GM23338 (cell line): ENCODE data around the gene ABHD5. TPM values are rescaled to one million over a fixed set of nuclear protein-coding genes. Genes with fewer than 3 reads are reported as not detected.

Experiments
- ATAC-seq: fragments of 200-7000 bp; cut with Tn5 transposase; 3 replicates; pipeline ENCODE4 v1.9.1; 2020
- DNase-seq: peaks from one replicate; pipeline ENCODE4 v3.0.0-alpha.2; 2015; ENCODE audit warnings: low spot score
- H2AFZ ChIP-seq: fragments of 200-600 bp; sonication (generic); 2 replicates; pipeline ENCODE4 v1.8.0; 2016; ENCODE audit warnings: antibody characterized with exemption, mild to moderate bottlenecking, moderate library complexity
- H3F3A ChIP-seq: fragments of 200-600 bp; sonication (generic); replicated peaks from 2 replicates; pipeline ENCODE4 v1.8.0; 2017; ENCODE audit warnings: antibody characterized with exemption, mixed run types, low read depth
- H3K27ac ChIP-seq: fragments of 200-600 bp; sonication (generic); 2 replicates; pipeline ENCODE4 v1.6.1; 2016; ENCODE audit warnings: low read depth
- H3K27me3 ChIP-seq: fragments of 200-600 bp; sonication (generic); 2 replicates; pipeline ENCODE4 v1.8.0; 2016; ENCODE audit warnings: mild to moderate bottlenecking, mixed run types, moderate library complexity; ENCODE audit not compliant: insufficient read depth
- H3K36me3 ChIP-seq: fragments of 200-600 bp; sonication (generic); 2 replicates; pipeline ENCODE4 v1.8.0; 2016; ENCODE audit warnings: mild to moderate bottlenecking; ENCODE audit not compliant: insufficient read depth
- H3K4me1 ChIP-seq: fragments of 200-600 bp; sonication (generic); 2 replicates; pipeline ENCODE4 v1.8.0; 2016; ENCODE audit warnings: mild to moderate bottlenecking, moderate library complexity; ENCODE audit not compliant: insufficient read depth
- H3K4me2 ChIP-seq: fragments of 200-600 bp; sonication (generic); 2 replicates; pipeline ENCODE4 v1.7.1; 2017; ENCODE audit warnings: mixed run types
- H3K4me3 ChIP-seq: fragments of 200-600 bp; sonication (generic); 2 replicates; pipeline ENCODE4 v1.6.1; 2016; ENCODE audit warnings: mixed run types
- H3K79me2 ChIP-seq: fragments of 200-600 bp; sonication (generic); replicated peaks from 2 replicates; pipeline ENCODE4 v1.8.0; 2017; ENCODE audit warnings: mild to moderate bottlenecking; ENCODE audit not compliant: insufficient read depth
- H3K9me2 ChIP-seq: fragments of 200-600 bp; sonication (generic); 2 replicates; pipeline ENCODE4 v1.8.0; 2017; ENCODE audit not compliant: insufficient read depth
- H4K20me1 ChIP-seq: fragments of 200-600 bp; sonication (generic); replicated peaks from 2 replicates; pipeline ENCODE4 v1.8.0; 2017; ENCODE audit warnings: mild to moderate bottlenecking; ENCODE audit not compliant: insufficient read depth
- H3K27ac Mint-ChIP-seq: 2 replicates; pipeline ENCODE4 v1.8.0; 2020; ENCODE audit warnings: inconsistent platforms, mild to moderate bottlenecking, moderate library complexity, mixed read lengths
- H3K27me3 Mint-ChIP-seq: 3 replicates; pipeline ENCODE4 v1.8.0; 2022; ENCODE audit warnings: low read depth, mild to moderate bottlenecking, moderate library complexity, mixed read lengths, inconsistent platforms; ENCODE audit not compliant: insufficient read depth, poor library complexity
- H3K36me3 Mint-ChIP-seq: 3 replicates; pipeline ENCODE4 v1.8.0; 2021; ENCODE audit warnings: low read depth, mild to moderate bottlenecking, inconsistent platforms, moderate library complexity, mixed read lengths
- H3K4me1 Mint-ChIP-seq: 3 replicates; pipeline ENCODE4 v1.8.0; 2020; ENCODE audit warnings: mild to moderate bottlenecking, inconsistent platforms, mixed read lengths
- H3K4me3 Mint-ChIP-seq: 3 replicates; pipeline ENCODE4 v1.8.0; 2021; ENCODE audit warnings: moderate library complexity, mild to moderate bottlenecking, inconsistent platforms, mixed read lengths
- H3K9me3 Mint-ChIP-seq: 3 replicates; pipeline ENCODE4 v1.8.0; 2020; ENCODE audit warnings: moderate library complexity, mild to moderate bottlenecking, inconsistent platforms, mixed read lengths
- CREB1 ChIP-seq: fragments of 250-450 bp; sonication (Bioruptor Pico); IDR thresholded peaks from 2 replicates; pipeline ENCODE4 v1.5.0; 2020; ENCODE audit warnings: low read depth, mild to moderate bottlenecking, moderate library complexity
- CTCF ChIP-seq, 2 experiments: fragments of 200-600 bp in 1 of 2; sonication (generic) in 1 of 2; conservative IDR thresholded peaks; 2 replicates each; pipeline versions ENCODE4 v1.5.1 to v1.6.1; 2016 to 2017; ENCODE audit warnings: antibody characterized with exemption in 2 of 2, low read depth in 2 of 2, mild to moderate bottlenecking in 2 of 2, moderate library complexity in 1 of 2
- ETS1 ChIP-seq: IDR thresholded peaks from 2 replicates; pipeline ENCODE4 v1.6.1; 2016; ENCODE audit warnings: antibody characterized with exemption
- JUNB ChIP-seq: IDR thresholded peaks from one replicate; pipeline ENCODE4 v1.6.1; 2016; ENCODE audit warnings: antibody characterized with exemption; ENCODE audit not compliant: unreplicated experiment
- NANOG ChIP-seq: IDR thresholded peaks from 2 replicates; pipeline ENCODE4 v1.6.1; 2016; ENCODE audit warnings: antibody characterized with exemption, borderline replicate concordance
- POLR2AphosphoS5 ChIP-seq: IDR thresholded peaks from 2 replicates; pipeline ENCODE4 v1.6.1; 2016; ENCODE audit warnings: antibody characterized with exemption, low read depth
- REST ChIP-seq: IDR thresholded peaks from one replicate; pipeline ENCODE4 v1.6.1; 2018; ENCODE audit warnings: antibody characterized with exemption; ENCODE audit not compliant: unreplicated experiment
- STAT1 ChIP-seq: IDR thresholded peaks from one replicate; pipeline ENCODE4 v1.6.1; 2016; ENCODE audit warnings: antibody characterized with exemption; ENCODE audit not compliant: unreplicated experiment
- ZNF114 ChIP-seq: fragments of 250-450 bp; sonication (Bioruptor Pico); IDR thresholded peaks from 2 replicates; pipeline ENCODE4 v1.5.0; 2020; ENCODE audit warnings: mild to moderate bottlenecking, moderate library complexity
- ZNF331 ChIP-seq: fragments of 250-450 bp; sonication (Bioruptor Pico); IDR thresholded peaks from 2 replicates; pipeline ENCODE4 v1.5.0; 2020; ENCODE audit warnings: low read depth, mild to moderate bottlenecking, moderate library complexity
- ZNF462 ChIP-seq: fragments of 250-450 bp; sonication (Bioruptor Pico); IDR thresholded peaks from 2 replicates; pipeline ENCODE4 v1.5.0; 2020; ENCODE audit warnings: mild to moderate bottlenecking, moderate library complexity
- polyA plus RNA-seq: library from polyadenylated mRNA; unstranded; fragments of >200 nt; fragmentation: Nextera tagmentation; extraction: Ambion mirVana; gene quantifications from 2 replicates; pipeline ENCODE4 v1.2.1, GENCODE V29; 2016
- total RNA-seq: library from RNA; depleted of rRNA; stranded (reverse); fragments of >200 nt; shearing (Covaris generic); gene quantifications from 2 replicates; pipeline ENCODE4 v1.2.3, GENCODE V29; 2014

The ABHD5 gene
- total and polyA plus RNA-seq, 2 experiments from 2014 or later, result 12.1 to 12.3 TPM

GRCh38 chr3:43704697-43705096 is 14.0 kb downstream of the ABHD5 start (continued):
- TF ChIP-seq ZNF462 (CRISPR knock-in tag) (no peak), ZNF114 (CRISPR knock-in tag) (no peak), STAT1 (no peak)

- Histone ChIP-seq H3K36me3 (no peaks in the 10 kb centered on the region), H3K4me2 (no peak overlapping the region), H3K4me3 (no peak overlapping the region), H3K4me1 (no peaks in the 10 kb centered on the region), H3K27ac (no peak overlapping the region), H2AFZ (no peak overlapping the region), H3F3A (no peaks in the 10 kb centered on the region), H3K79me2 (no peaks in the 10 kb centered on the region), H3K9me2 (no peaks in the 10 kb centered on the region), H3K27me3 (no peaks in the 10 kb centered on the region), H4K20me1 (0 out of 2 replicates have a peak, but pooled peaks cover 6% of the 10 kb centered on the region)
- Mint-ChIP-seq H3K36me3 (no peaks in the 10 kb centered on the region), H3K27ac (no peak overlapping the region), H3K4me3 (no peak overlapping the region), H3K27me3 (no peaks in the 10 kb centered on the region), H3K4me1 (no peaks in the 10 kb centered on the region), H3K9me3 (no peaks in the 10 kb centered on the region)
- TF ChIP-seq POLR2AphosphoS5 (no peak), ZNF114 (CRISPR knock-in tag) (no peak), CTCF (conservative IDR thresholded peaks at IDR 0.05; ENCODE audit: low read depth in 2 of 2) (no peak), STAT1 (no peak), ETS1 (no peak), CREB1 (CRISPR knock-in tag) (no peak), JUNB (no peak), ZNF331 (no peak), NANOG (no peak), REST (no peak)
- DNase-seq, result no peak
- ATAC-seq, result no peak
These were observed 15.6 kb downstream of the ABHD5 start for GRCh38 chr3:43706342-43706741.
